ENCODE measurements around the gene RCSD1.

RCSD1 gene

GRCh38 chr1:167715157-167715999 lies 85.3 kb downstream of the RCSD1 start:
- TF ChIP-seq CTCF (conservative IDR thresholded peaks at IDR 0.05; ENCODE audit: low read length) (peak; percentile 88), EZH2phosphoT487 (IDR thresholded peaks at IDR 0.05; ENCODE audit: borderline replicate concordance) (no peak)
- Histone ChIP-seq H3K9me3 (ENCODE audit: insufficient read depth, low read depth, low read length) (no peaks in the 10 kb centered on the region), H2AFZ (ENCODE audit: low read length) (peak overlapping the region; percentile 94), H3K27me3 (ENCODE audit: insufficient read depth, low read length, poor library complexity, severe bottlenecking) (no peaks in the 10 kb centered on the region), H3K4me2 (ENCODE audit: low read depth, low read length, poor library complexity, severe bottlenecking) (peak overlapping the region; percentile 96), H3K4me3 (ENCODE audit: low read length, poor library complexity, severe bottlenecking) (peak overlapping the region; percentile 86), H3F3A (ENCODE audit: low read depth) (peaks cover 5% of the 10 kb centered on the region; the same call in 1 of the 2 replicates), H3K79me2 (ENCODE audit: insufficient read depth, low read length) (no peaks in the 10 kb centered on the region), H3K9me2 (replicated peaks; ENCODE audit: low read depth, low read length) (no peaks in the 10 kb centered on the region), H3K36me3 (ENCODE audit: insufficient read depth, low read length) (no peaks in the 10 kb centered on the region), H3K9ac (ENCODE audit: low read depth, low read length, poor library complexity, severe bottlenecking) (peak overlapping the region; percentile 98), H4K20me1 (ENCODE audit: insufficient read depth, low read length, poor library complexity, severe bottlenecking) (no peaks in the 10 kb centered on the region), H3K4me1 (ENCODE audit: insufficient read depth, low read length, poor library complexity, severe bottlenecking) (peaks cover 12% of the 10 kb centered on the region)

- no peaks in the 10 kb centered on the region for H3K27me3 ChIP-seq (ENCODE audit: insufficient read depth, low read length, poor library complexity, severe bottlenecking)
- H3K4me3 ChIP-seq (ENCODE audit: low read length, poor library complexity, severe bottlenecking) = peak overlapping the region; percentile 86
- no peaks in the 10 kb centered on the region for H3K9me3 ChIP-seq (ENCODE audit: insufficient read depth, low read depth, low read length)
- peaks cover 5% of the 10 kb centered on the region; the same call in 1 of the 2 replicates for H3F3A ChIP-seq (ENCODE audit: low read depth)
- peak overlapping the region; percentile 83 for H2AFZ ChIP-seq (ENCODE audit: low read length)
- H3K79me2 ChIP-seq (ENCODE audit: insufficient read depth, low read length) = no peaks in the 10 kb centered on the region
- no peaks in the 10 kb centered on the region for H4K20me1 ChIP-seq (ENCODE audit: insufficient read depth, low read length, poor library complexity, severe bottlenecking)
- H3K36me3 ChIP-seq (ENCODE audit: insufficient read depth, low read length) = no peaks in the 10 kb centered on the region
- TF ChIP-seq CTCF (conservative IDR thresholded peaks at IDR 0.05; ENCODE audit: low read length) (no peak), EZH2phosphoT487 (IDR thresholded peaks at IDR 0.05; ENCODE audit: borderline replicate concordance) (no peak)
- H3K4me2 ChIP-seq (ENCODE audit: low read depth, low read length, poor library complexity, severe bottlenecking) = peak overlapping the region; percentile 96
- H3K4me1 ChIP-seq (ENCODE audit: insufficient read depth, low read length, poor library complexity, severe bottlenecking) = peaks cover 15% of the 10 kb centered on the region
- no peaks in the 10 kb centered on the region for H3K9me2 ChIP-seq (replicated peaks; ENCODE audit: low read depth, low read length)
- H3K9ac ChIP-seq (ENCODE audit: low read depth, low read length, poor library complexity, severe bottlenecking) = peak overlapping the region; percentile 98
Measured at GRCh38 chr1:167716000-167716271, 85.9 kb downstream of the RCSD1 start.

GRCh38 chr1:167717351-167717750 lies 87.3 kb downstream of the RCSD1 start:
- Histone ChIP-seq H2AFZ (ENCODE audit: low read length) (no peak overlapping the region), H3K79me2 (ENCODE audit: insufficient read depth, low read length) (peaks cover 6% of the 10 kb centered on the region), H3K4me3 (ENCODE audit: low read length, poor library complexity, severe bottlenecking) (no peak overlapping the region), H3K27me3 (ENCODE audit: insufficient read depth, low read length, poor library complexity, severe bottlenecking) (no peaks in the 10 kb centered on the region), H3K4me2 (ENCODE audit: low read depth, low read length, poor library complexity, severe bottlenecking) (peak overlapping the region; percentile 39), H3K36me3 (ENCODE audit: insufficient read depth, low read length) (no peaks in the 10 kb centered on the region), H3F3A (ENCODE audit: low read depth) (peaks cover 5% of the 10 kb centered on the region; the same call in 1 of the 2 replicates), H3K9me3 (ENCODE audit: insufficient read depth, low read depth, low read length) (no peaks in the 10 kb centered on the region), H3K9ac (ENCODE audit: low read depth, low read length, poor library complexity, severe bottlenecking) (peak overlapping the region; percentile 98), H4K20me1 (ENCODE audit: insufficient read depth, low read length, poor library complexity, severe bottlenecking) (no peaks in the 10 kb centered on the region), H3K4me1 (ENCODE audit: insufficient read depth, low read length, poor library complexity, severe bottlenecking) (peaks cover 19% of the 10 kb centered on the region), H3K9me2 (replicated peaks; ENCODE audit: low read depth, low read length) (no peaks in the 10 kb centered on the region)
- TF ChIP-seq EZH2phosphoT487 (IDR thresholded peaks at IDR 0.05; ENCODE audit: borderline replicate concordance) = no peak
- no peak for TF ChIP-seq CTCF (conservative IDR thresholded peaks at IDR 0.05; ENCODE audit: low read length)
